Peyer's patch (tissue), 4 donors: ENCODE results near the gene C11orf54.

Experiments used
- POLR2A ChIP-seq, 2 donors: fragments of 450-650 bp; IDR thresholded peaks; one replicate each; pipeline ENCODE4 v1.5.1; 2017; ENCODE audit warnings: antibody characterized with exemption in 2 of 2, mild to moderate bottlenecking in 2 of 2, moderate library complexity in 2 of 2
- TF ChIP-seq, protein P1 (sequence below), 6 experiments: fragments of 450-650 bp in 4 of 6; fragments of 200-600 bp in 2 of 6; sonication (generic) in 1 of 6; IDR thresholded peaks; one replicate each; pipeline ENCODE4 v1.5.1; 2017 to 2019; ENCODE audit warnings: antibody characterized with exemption in 6 of 6, mild to moderate bottlenecking in 3 of 6, moderate library complexity in 1 of 6

DNA sequence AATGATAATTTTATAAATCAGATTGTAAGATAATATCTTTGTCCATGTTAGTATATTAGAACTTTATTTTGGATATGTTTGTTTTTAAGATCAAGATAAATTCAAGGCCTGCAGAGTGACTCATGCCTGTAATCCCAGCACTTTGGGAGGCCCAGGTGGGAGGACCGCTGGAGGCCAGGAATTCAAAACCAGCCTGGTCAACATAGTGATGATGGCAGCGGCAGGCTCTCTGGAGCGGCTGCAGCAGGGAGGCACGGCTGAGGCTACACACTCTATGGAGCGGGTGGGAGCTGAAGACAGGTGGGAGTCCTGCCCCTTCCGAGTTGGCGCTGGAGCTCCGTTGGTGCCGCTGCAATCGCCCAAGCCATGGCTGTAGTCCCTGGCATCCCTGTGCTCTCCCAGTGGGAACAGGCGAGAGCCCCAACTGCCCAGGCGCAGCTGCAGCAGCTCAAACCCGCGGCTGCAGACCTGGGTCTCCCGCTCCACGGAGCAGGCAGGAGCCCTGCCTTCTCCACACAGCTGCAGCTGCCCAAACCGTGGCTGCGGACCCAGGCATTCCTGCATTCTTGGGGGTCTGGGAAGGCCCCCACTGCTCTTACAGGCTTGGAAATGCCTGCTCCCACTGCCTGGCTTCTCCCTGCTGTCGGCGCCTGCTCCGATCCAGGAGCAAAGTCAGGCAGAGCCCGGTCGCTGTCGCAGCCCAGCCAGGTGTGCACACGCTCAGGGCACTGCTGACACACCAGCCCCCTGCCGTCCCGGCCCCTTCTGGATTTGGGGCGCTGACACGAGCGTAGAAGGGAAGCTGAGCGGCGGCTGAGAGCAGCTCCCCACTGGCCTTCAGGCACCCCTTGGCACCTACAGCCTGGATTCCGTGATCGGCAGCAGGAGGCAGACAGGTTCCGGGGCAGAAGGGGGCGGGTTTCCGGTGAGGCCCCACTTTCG is 16.7 kb downstream of the C11orf54 start:
- TF ChIP-seq, protein P1, sequence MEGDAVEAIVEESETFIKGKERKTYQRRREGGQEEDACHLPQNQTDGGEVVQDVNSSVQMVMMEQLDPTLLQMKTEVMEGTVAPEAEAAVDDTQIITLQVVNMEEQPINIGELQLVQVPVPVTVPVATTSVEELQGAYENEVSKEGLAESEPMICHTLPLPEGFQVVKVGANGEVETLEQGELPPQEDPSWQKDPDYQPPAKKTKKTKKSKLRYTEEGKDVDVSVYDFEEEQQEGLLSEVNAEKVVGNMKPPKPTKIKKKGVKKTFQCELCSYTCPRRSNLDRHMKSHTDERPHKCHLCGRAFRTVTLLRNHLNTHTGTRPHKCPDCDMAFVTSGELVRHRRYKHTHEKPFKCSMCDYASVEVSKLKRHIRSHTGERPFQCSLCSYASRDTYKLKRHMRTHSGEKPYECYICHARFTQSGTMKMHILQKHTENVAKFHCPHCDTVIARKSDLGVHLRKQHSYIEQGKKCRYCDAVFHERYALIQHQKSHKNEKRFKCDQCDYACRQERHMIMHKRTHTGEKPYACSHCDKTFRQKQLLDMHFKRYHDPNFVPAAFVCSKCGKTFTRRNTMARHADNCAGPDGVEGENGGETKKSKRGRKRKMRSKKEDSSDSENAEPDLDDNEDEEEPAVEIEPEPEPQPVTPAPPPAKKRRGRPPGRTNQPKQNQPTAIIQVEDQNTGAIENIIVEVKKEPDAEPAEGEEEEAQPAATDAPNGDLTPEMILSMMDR (IDR thresholded peaks at IDR 0.05), result no peak
- TF ChIP-seq POLR2A (IDR thresholded peaks at IDR 0.05), result no peak
